ENCODE measurements around the gene L2HGDH.
"Not testable (repeated sequence)": the region's sequence is repeated elsewhere in the genome, so short reads cannot be mapped to it uniquely, and the experiment has no call there.

Gene L2HGDH

DNA sequence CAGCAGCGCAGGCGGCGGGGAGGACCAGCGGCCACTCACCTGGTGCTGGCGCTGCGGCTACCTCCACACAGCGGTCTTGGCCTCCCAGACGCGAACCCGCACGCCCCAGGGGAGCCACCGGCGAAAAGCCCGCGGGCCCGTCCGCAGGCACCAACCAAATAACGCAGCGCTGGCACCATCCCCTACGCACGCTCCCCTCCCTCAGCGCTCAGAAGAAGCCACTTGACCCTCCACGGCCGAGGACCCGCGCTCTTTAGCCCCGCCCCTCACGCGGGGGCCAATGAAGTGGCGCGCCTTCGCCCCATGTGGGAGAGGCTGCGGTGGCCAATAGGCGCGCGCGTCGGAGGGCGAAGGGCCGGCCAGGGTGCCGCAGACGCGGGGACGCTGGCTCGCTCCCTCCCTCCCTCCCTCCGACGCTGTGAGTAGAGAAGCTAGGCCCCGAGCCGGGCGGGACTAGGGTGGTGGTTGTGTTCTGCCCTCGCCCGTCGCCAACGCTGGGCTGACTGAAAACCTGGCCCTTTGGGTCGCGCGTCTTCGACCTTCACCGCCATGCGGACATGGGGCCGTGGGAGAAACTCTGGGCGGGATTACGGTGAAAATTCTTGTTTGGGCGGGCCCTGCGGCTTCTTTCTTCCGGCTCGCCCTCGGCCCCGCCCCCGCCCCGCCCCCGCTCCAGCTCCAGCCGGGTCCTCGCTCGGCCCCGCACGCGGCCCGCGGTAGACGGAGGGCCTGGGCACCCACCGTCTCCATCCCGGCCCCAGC, at the start of gene L2HGDH, which contains the start of gene DMAC2L:
TSS of gene L2HGDH (minus strand) at position 258 of the 762 bp plus-strand sequence. CDS start at position 179, 79 bp downstream.
TSS of gene DMAC2L (plus strand) at position 353 of the 762 bp plus-strand sequence. CDS start 9,164 bp downstream, outside the sequence.
- DNase-seq (ENCODE audit: low spot score) (peak; percentile 100), FAIRE-seq (no peak)

DNA sequence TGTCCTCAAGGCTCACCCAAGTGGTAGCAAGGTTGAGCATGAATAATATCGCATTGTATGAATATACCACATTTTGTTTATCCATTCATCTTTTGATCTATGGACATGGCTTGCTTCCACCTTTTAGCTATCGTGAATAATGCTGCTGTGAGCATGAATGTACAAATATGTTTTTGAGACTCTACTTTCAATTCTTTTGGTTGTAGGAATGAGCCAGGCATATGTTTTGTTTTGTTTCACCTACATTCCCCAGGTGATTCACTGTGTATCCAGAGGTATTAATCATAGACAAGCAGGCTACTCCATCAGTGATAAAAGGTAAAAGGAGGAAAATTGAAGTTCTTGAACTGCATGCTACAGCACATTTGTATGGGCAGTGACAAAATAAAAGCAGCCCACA, 48.8 kb upstream of the L2HGDH start:
- DNase-seq (ENCODE audit: low spot score) (no peak), FAIRE-seq (peak; percentile 68)

DNA sequence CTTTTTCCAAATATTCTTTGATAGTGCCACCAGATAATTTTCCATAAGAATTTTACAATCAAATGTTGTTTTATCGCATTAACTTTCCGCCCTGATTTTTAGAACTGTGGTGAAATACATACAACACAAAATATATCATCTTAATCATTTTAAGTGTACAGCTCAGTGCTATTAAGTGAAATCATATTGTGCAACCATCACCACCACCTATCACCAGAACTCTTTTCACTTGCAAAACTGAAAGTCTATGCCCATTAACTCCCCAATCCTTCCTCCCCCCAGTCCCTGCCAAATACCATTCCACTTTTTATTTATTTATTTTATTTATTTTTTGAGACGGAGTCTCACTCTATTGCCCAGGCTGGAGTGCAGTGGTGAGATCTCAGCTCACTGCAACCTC, 48.1 kb upstream of the L2HGDH start:
- no peak for FAIRE-seq
- no peak for DNase-seq (ENCODE audit: low spot score)

DNA sequence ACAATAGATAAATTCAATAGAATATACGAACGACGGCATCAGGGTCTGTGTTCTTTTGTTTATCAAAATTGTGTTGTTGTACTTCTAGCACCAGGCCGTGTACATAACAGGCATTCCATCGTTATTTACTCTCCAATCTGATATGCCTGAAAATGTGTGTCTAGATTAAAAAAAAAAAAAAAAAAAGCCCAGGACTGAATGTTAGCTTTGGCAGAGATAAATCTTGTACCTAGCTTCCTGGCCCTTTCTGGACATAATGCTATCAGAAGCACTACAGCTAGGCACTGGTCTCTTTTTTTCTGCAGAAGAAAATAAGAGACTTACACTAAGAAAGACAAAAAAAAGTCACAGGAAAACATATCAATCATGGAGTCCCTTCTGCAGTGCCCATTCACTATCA, 47.6 kb upstream of the L2HGDH start:
- no peak for FAIRE-seq
- DNase-seq (ENCODE audit: low spot score): no peak

DNA sequence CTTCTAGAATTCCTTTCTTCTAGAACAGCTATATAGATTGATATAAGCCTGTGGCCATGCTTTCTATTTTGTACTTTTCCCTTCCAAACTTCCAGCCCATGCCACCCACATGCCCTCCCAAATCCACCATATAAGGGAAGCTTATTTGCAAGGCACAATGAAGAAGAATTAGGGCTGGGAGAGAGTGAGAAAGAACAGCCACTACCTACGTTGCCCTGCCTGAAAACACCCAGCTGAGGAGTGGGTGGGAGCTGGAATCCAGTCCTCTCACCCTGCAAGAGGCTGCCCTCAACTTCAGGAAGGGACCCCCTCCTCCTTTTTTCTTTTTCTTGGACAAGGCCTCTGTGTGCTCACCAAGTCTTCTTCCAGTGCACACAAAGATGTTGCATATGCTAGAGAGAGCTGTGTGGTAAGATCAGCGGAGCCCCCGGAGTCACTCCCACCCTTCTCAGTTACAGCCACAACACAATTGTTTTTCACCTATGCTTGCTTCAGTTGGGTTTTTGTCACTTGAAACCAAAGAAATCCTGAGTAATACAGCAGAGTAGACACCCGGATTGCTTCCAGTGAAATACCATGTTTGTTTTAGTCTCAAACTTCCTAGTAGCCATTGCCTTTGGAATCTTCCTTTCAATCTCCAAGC, 45.8 kb upstream of the L2HGDH start:
- FAIRE-seq: peak; percentile 42
- no peak for DNase-seq (ENCODE audit: low spot score)

DNA sequence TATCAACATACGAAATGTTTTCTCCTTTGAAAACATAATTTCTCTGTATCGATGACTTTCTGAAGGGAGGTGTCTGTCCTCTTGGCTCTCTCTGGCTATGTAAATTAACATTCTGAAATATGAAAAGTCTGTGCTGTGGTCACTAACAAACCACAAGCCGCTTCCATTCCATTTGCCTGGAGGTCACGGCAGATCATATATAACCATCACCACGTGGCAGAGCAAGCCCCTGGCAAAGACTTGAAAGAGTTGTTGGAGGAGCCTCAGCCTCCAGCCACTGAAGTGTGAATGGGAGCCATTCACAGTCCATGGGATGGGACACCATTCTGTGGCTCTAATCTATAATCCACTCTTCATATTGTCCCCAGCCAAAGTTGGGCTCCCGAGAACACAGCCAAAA, 45.1 kb upstream of the L2HGDH start:
- DNase-seq (ENCODE audit: low spot score) (no peak), FAIRE-seq (no peak)

DNA sequence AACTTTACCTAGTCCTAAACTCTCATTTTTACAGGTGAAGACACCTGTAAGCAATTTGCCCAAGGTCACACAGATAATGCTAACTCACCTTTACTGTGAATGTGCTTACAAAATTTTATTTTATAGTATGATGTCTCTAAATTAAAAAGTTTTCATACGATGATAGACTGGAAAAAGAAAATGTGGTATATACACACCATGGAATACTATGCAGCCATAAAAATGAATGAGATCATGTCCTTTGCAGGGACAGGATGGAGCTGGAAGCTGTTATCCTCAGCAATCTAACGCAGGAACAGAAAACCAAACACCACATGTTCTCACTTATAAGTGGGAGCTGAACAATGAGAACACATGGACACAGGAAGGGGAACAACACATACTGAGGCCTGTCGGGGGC, 44.3 kb upstream of the L2HGDH start:
- DNase-seq (ENCODE audit: low spot score); FAIRE-seq: not testable (repeated sequence)

DNA sequence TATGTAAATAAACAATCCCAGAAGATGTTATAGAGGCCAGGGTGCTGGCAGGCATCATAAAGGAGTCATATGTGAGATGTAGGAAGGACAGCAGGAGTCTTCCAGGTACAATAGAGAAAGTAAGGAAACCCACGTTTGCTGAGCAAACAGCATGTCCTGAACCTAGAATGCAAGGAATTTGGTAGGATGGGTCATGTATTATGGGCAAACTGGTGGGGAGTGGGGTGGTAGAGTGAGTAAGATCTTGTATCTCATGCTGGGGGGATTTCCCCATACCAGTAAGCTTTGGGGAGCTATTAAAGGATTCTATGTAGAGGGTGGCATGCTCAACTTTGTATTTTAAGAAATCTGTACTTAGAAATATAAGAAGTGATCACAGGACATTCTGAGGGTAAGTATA, 43.7 kb upstream of the L2HGDH start:
- no peak for DNase-seq (ENCODE audit: low spot score)
- FAIRE-seq: no peak

DNA sequence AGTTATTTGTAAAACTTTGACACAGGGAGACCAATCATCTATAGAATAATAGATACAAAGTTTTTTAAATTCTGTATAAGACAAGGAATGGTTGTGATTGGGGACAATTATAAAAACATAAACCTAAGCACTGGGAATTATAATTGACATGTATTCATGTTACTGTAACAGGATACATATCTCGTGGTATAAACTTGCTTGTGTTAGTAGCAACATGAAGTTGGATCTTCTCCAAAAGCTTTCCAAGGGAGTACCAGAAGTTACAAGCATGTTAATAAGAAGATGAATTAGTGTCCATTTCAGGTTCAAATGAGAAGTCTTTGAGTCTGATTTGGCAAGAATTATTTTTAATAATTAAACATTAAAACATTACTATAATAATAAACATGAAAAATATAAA, 42.5 kb upstream of the L2HGDH start:
- no peak for FAIRE-seq
- DNase-seq (ENCODE audit: low spot score): no peak

DNA sequence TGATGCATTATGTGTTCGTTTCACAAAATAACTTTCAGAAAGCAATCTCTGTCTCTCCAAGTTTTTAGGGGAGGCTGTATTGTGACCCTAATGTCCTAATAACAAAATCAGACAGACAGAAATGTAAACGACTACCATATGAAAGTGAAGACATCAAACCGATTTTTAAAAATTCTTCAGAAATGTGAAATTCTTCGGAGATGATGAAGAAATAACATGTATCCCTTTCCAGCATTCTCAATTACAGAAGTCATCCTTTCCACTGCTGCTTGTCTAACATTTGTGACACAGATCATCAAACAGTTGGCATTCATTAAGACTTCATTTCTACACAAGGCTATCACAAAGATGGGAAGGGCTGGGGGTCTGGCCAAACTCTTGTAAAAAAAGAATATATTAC, 41.1 kb upstream of the L2HGDH start:
- no peak for FAIRE-seq

DNA sequence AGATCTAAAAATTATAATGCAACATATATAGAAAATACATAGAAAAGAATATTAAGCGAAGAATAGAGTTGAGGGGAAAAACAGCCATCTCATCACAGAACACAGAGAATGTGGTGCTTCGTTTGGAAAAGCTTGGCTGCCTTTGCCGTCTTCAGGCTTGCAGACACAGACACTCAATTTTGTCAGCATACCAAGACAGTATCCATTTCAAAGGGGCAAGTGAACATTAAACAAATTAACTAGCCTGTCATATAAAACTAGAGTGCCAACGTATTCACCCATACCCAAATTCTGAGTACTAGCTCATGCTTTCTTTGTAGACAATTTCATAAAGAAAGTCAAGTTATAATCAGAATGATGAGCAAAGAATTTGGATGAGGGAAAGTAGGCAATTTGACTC, 40.6 kb upstream of the L2HGDH start:
- FAIRE-seq: no peak
- no peak for DNase-seq (ENCODE audit: low spot score)

More for the DNA sequence above, 41.1 kb upstream of the L2HGDH start:
- DNase-seq (ENCODE audit: low spot score): no peak

DNA sequence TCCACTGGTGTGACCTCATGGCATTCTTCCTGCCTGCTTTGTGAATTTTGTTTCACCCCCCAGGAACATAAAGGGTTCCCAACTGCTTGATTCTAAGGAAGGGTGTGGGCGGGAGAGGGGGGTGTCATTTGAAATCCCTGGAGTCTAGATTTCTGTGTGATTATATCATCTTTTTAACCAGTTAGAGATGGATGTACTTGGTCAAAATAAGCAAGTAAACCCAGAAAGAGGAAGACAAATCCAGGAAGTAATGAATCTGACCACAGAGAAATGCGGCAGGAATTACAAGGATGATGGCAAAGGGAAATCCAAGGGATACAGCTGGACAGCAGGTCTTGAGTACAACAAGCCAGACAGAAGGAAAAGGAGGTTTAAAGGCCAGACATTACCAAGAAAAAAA, 38.9 kb upstream of the L2HGDH start:
- DNase-seq (ENCODE audit: low spot score) (peak; percentile 44), FAIRE-seq (peak; percentile 87)

DNA sequence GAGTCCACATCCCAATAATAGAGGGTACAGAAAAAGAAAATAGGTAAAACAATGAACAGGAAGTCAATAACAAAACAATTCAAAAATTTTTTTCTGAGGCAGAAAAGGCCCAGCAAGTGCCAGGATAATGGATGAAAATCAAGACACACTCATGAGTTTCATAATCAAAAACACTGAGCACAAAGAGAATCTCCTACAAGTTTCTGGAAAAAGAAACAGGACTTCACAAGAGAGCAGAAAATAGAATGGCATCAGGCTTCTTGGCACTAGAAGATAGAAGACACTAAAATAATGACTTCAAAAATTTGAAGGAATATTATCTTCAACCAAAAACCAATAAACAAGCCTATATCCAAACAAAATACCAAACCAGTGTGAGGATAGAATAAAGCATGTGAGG, 36.9 kb upstream of the L2HGDH start:
- DNase-seq (ENCODE audit: low spot score) (no peak), FAIRE-seq (no peak)

DNA sequence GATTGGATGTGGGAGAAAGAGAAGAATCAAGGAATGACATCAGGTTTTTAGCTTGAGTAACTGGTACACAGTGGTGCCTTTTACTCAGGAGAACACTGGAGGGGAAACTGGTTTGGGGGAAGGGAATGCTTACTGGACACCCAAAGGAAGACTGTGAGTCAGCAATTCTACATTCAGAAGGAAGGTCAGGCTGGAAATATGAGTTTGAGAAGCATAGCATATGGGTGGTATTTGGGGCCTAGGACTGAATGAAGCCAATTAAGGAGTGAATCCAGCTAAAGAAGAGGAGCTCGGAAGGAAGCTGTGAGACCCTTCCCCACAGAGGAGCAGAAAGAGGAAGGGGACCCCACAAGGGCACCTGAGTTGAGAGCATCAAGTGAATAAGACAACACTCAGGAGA, 35.5 kb upstream of the L2HGDH start:
- DNase-seq (ENCODE audit: low spot score): peak; percentile 63
- no peak for FAIRE-seq

DNA sequence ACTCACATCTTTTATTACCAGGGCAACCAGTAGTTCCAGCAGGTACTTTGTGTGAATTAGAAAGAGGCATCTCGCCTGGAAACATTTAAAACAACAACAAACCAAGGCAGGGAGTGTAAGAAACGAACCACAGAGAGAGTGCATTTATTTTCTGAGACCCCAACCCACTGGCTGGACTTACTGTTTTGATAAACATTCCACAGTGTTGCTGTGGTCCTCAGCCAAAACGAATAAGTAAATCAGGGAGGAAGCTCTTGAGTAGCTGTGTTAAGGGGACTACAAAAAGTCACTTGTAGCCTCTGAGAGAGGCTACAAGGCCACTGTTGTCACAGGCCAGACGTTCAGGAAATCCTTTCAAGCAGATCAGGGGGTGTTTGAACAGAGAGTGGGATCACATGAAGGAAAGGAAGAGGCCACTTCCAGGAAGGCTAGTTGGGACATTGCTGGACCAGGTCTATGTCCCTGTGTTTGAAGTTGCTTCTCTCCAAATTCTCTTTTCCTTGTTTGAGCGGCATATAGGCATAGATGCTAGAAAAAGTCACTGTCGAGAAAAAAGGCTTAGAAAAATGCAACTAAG, 33.9 kb upstream of the L2HGDH start:
- FAIRE-seq (peak; percentile 13), DNase-seq (ENCODE audit: low spot score) (no peak)

DNA sequence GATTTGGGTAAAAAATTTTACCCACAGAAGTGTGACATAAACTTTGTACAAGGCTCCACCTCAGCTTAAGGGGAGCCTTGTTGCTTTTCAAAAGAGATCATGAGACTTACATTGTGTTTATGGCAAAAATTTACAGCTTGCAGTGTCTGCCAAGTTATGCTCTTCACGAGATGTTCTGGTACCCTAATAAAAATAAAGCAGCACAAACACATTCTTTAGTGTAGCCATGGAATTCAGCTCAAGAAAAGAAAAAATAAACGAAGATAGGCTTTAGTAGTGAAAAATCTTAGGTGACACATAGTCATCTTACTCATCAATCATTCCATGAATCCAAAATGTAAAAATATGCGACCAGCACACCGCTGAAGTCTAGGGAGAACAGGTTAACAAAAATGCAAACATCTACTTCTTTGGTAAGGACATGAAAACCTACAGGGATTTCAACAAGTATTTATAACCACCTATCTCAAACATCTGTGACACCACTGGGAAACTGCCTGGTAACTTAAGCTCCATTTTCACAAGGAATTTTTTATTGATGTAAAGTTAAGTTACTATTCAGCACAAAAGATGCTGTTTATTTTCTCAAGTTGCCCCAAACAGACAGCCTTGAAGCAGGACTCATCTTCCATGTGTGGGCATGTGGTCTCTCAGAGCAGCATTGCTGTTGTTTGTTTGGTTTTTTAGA, 33.0 kb upstream of the L2HGDH start:
- FAIRE-seq (no peak), DNase-seq (ENCODE audit: low spot score) (no peak)

DNA sequence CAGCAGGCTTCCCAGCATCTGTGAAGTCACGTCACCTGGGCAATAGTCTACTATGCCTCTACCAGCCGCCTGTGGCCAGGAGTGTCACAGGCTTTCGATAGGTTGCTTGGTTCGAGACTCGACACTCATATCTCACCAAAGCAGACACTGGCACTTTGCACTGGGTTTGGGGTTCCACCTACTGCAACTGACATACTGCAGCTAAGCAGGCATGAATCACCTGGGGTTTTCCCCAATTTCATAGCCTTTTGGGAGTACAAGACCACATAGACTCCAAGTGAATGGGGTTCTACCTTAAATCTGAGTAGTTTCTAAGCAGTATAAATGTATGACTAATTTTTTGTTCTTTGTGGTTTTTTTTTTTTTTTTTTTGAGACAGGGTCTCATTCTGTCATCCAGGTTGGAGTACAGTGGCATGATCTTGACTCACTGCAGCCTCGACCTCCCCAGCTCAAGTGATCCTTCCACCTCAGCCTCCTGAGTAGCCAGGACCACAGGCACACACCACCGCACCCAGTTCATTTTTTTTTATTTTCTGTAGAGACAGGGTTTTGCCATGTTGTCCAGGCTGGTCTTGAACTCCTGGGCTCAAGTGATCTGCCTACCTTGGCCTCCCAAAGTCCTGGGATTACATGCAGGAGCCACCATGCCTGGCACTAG, 32.2 kb upstream of the L2HGDH start:
- FAIRE-seq (no peak), DNase-seq (ENCODE audit: low spot score) (peak; percentile 37)

DNA sequence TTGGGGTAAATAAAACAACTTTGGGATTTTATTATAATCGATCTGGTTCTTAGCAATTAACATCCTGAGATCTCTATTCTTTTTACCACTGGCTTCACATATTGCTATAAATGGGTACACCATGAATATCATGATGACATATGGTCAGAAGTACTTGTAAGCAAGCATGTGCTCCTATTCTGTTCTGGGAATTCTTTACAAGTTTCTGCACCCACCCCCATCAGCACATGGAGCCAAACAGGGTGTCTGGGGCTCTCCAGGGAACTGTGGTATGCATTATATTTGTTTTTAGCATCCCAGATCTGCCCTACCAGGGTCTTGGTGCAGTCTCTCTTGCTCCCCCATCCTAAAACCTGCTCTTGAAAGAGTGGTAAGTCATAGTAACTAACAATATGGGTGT, 31.4 kb upstream of the L2HGDH start:
- FAIRE-seq: no peak
- DNase-seq (ENCODE audit: low spot score): no peak

DNA sequence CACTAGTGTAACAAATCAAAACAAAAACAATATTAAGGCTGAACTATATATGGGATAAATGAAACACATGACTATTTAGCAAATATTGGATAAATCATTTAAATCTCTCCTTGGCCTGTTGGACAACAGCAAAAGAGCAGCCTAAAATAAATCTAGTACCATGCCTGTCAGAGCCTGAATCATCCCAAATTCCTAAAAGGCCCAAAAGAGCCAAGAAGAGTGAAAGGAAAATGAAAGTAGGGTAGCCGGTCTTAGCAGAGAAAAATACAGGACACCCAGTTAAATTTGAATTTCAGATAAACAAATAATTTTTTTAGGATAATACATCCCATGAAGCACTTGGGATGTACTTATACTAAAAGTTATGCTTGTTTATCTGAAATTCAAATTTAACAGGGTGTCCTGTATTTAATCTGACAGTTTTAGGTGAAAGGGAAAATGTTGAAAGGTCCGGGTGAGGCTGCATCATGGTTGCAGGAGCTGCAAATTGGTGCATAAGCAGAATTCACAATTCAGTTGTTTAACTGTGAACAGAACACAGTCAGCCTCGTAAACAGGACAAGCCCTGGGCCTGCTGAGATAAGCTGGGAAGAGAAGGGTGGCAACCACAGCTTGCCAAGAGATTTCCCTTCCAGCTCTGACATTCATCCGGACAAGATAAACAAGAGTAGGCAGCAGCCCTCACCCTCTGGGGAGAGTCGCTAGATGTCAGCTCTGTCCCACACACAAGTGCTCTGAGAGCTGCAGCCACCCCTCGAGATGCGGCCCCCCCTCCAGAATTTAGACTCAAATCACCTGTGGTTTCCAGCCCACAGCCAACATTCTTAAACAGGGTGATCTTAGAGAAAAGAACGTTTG, 30.4 kb upstream of the L2HGDH start:
- FAIRE-seq (peak; percentile 92), DNase-seq (ENCODE audit: low spot score) (peak; percentile 89)

DNA sequence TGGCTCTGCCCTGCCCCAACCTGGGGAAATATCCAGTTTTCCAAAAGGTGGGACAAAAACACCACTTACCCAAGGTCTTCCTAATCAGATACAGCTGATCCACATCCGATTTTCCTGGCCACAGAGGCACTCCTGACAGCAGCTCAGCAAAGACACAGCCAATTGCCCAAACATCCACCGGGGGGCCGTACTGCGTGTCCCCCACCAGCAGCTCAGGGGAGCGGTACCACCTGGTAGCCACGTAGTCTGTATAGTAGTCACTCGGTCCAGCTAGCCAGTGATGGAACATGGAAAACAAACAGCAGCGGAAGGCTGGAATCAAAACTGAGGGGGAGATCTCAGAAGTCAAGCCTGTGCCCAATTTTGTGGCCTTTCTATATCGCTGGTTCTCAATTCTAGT, 28.9 kb upstream of the L2HGDH start:
- no peak for FAIRE-seq
- no peak for DNase-seq (ENCODE audit: low spot score)
